GM12872 (cell line): ENCODE results near the gene NCAM1.

Experiments used
- CTCF ChIP-seq: IDR thresholded peaks from 3 replicates; pipeline ENCODE4 v1.5.1; 2011; ENCODE audit warnings: low read depth, mild to moderate bottlenecking, low read length, moderate library complexity; ENCODE audit not compliant: insufficient read depth

Gene NCAM1

GRCh38 chr11:112933970-112934369, 27.2 kb upstream of the NCAM1 start:
- TF ChIP-seq CTCF: no peak

GRCh38 chr11:112941104-112941503, 20.1 kb upstream of the NCAM1 start:
- TF ChIP-seq CTCF: no peak

GRCh38 chr11:112942966-112943643, 18.1 kb upstream of the NCAM1 start:
- no peak for TF ChIP-seq CTCF

- no peak for TF ChIP-seq CTCF
Observed at GRCh38 chr11:112946866-112947265, 14.4 kb upstream of the NCAM1 start.

GRCh38 chr11:112949781-112950575, 11.2 kb upstream of the NCAM1 start:
- no peak for TF ChIP-seq CTCF

- no peak for TF ChIP-seq CTCF
Observed at GRCh38 chr11:112958670-112959069, 2.5 kb upstream of the NCAM1 start.

- no peak for TF ChIP-seq CTCF
Observed at GRCh38 chr11:112961751-112962578, 745 bp downstream of the NCAM1 start.
